HG03558 (cell line): Measurements from ENCODE around the gene HORMAD1.
"Not testable (repeated sequence)": the region's sequence is repeated elsewhere in the genome, so short reads cannot be mapped to it uniquely, and the experiment has no call there.

ENCODE experiments used
- ATAC-seq: cut with Tn5 transposase; IDR thresholded peaks from one replicate; pipeline ENCODE4 v1.9.1; 2021; ENCODE audit warnings: moderate number of reproducible peaks; ENCODE audit not compliant: unreplicated experiment; ENCODE audit errors: extremely low read depth

The HORMAD1 gene, protein sequence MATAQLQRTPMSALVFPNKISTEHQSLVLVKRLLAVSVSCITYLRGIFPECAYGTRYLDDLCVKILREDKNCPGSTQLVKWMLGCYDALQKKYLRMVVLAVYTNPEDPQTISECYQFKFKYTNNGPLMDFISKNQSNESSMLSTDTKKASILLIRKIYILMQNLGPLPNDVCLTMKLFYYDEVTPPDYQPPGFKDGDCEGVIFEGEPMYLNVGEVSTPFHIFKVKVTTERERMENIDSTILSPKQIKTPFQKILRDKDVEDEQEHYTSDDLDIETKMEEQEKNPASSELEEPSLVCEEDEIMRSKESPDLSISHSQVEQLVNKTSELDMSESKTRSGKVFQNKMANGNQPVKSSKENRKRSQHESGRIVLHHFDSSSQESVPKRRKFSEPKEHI

GRCh38 chr1:150720703-150721102 lies at the start of gene HORMAD1:
Gene HORMAD1 (minus strand): TSS chr1:150720895. CDS start chr1:150719505, 1,390 bp downstream.
- no peak for ATAC-seq

GRCh38 chr1:150767704-150768103 lies 47.0 kb upstream of the HORMAD1 start:
- ATAC-seq: not testable (repeated sequence)

DNA sequence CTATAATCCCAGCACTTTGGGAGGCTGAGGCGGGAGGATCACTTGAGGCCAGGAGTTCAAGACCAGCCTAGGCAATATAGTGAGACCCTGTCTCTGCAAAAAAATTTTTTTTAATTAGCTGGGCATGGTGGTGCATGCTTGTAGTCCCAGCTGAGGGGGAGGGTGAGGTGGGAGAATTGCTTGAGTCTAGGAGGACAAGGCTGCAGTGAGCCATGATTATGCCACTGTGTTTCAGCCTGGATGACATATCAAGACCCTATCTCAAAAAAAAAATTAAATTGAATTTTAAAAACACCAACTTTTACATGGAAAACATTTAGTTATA lies 45.2 kb upstream of the HORMAD1 start:
- ATAC-seq: not testable (repeated sequence)

DNA sequence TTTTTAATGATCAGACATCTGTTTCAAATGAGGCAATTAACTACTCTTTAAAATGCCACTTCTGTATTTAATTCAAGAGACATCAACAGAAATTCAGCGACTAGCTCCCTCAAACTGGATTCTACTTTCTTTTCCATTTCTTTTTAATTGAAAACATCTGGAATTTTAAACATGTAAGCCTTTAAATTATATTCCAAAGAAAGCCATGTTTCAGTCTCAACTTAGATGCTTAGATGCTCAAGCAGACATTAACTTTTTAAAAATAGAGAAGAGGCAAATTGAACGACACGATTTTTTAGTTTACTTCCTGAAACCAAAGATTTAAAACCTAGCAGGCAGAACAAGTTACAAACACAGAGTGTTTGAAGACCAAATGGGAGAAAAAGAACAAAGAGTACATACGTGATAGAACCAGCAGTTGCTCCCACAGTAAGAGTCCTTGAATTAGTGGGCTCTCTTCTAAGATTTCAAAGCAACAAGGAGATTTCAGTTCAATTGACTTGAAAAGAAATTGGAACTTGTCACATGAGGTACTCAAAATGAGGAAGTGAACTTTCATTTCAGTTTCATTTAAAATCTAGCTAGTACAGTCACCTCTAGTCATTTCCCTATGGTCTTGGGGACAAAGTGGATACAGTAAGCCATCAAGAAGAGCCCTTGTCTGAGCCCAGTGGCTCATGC lies 44.7 kb upstream of the HORMAD1 start, which contains the start of gene CTSS:
Gene CTSS, minus strand, starts transcription at position 483 of the 681 bp plus-strand sequence. CDS start 1,015 bp downstream, outside the sequence.
- peak; percentile 67 for ATAC-seq

DNA sequence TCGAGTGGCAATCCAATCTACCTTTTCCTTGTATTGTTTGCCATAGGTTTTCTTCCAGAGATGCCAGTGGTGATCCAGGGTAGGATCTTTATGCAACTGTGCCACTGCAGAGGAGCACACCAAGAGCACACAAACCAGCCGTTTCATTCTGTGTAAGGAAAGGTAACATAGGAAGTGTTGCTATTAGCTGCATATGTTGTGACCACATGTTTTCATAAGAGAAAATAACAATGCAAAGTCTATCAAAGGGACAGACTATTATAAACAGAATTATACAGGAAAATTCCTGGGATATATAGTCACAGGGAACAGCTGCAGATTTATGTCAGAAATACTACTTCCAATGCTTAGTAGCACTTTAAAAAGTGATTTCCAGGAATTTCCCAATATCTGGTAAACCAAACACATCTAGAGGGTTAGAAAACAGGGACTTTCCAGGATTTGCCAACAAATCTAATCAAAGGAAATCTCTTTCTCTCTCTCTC lies 44.0 kb upstream of the HORMAD1 start:
- ATAC-seq: no peak

DNA sequence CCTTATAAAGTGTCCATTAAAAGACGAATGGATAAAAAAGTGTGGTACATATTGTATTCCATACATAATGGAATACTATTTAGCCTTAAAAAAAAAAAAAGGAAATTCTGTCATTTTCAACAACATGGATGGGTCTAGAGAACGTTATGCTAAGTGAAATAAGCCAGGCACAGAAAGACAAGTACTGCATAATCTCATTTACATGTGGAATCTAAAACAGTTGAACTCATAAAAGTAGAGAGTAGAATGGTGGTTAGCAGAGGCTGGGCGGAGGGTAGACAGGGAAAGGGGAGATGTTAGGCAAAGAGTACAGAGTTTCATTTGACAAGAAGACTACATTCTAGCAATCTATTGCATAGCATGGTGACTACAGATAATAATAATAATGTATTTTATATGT lies 42.3 kb upstream of the HORMAD1 start:
- no peak for ATAC-seq

DNA sequence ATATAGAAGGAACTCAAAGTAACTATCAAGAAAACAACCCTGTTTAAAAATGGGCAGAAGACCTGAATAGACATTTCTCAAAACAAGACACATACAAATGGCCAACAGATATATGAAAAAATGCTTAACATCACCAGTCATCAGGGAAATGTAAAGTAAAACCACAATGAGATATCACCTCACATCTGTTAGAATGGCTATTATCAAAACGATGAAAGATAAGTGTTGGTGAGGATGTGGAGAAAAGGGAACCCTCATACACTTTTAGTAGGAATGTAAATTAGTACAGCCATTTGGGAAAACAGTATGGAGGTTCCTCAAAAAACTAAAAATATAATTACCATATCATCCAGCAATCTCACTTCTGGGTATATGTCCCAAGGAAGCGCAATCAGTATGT lies 41.9 kb upstream of the HORMAD1 start:
- no peak for ATAC-seq

- no peak for ATAC-seq
These were observed 41.1 kb upstream of the HORMAD1 start for GRCh38 chr1:150761801-150762200.

GRCh38 chr1:150760013-150760412 lies 39.3 kb upstream of the HORMAD1 start:
- ATAC-seq: no peak

- no peak for ATAC-seq
These were observed 32.7 kb upstream of the HORMAD1 start for GRCh38 chr1:150753416-150753815.

DNA sequence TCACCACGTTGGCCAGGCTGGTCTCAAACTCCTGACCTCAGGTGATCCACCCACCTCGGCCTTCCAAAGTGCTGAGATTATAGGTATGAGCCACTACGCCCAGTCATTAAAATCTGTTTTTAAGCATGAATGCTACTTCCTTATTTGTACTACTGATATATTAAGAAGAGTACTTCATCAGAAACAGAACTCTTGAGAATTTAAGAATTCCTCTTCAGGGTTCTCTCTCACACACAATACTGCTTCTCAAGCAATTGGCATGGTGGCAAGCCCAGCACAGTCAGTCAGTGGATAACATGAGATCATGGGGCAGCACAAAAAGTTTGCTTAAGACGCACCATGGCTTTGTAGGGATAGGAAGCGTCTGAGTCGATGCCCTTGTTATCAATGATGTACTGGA lies 30.7 kb upstream of the HORMAD1 start:
- ATAC-seq: no peak

- no peak for ATAC-seq
These were observed 29.1 kb upstream of the HORMAD1 start for GRCh38 chr1:150749720-150750311.

GRCh38 chr1:150748878-150749719 lies 28.4 kb upstream of the HORMAD1 start:
- no peak for ATAC-seq

DNA sequence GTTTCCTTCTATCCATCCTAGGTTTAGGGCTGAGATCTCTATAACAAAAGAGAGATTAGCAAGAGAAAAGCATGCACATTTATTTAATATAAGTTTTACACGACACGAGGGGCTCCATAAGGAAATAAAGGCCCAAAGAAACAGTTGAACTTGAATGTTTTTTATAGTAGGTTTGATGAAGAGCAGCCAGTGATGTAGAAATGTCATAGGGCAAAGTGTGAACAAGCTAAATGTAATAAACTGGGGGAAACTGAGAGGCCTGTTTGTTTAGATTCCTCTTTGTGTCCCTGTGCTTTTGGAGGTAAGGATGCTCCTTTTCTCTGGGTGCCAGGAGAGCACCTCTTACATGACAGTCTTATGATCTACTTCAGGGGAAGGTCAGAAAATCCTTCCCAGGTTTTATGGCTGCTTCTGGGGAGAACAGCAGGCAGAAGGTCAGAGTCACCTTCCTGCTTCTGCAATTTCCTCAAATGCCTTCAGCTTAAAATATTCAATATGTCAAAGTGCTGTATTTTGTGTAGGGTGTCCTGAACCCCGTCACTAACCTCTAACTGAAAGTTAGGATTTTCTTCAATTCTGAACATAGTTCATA lies 9.5 kb upstream of the HORMAD1 start:
- no peak for ATAC-seq

DNA sequence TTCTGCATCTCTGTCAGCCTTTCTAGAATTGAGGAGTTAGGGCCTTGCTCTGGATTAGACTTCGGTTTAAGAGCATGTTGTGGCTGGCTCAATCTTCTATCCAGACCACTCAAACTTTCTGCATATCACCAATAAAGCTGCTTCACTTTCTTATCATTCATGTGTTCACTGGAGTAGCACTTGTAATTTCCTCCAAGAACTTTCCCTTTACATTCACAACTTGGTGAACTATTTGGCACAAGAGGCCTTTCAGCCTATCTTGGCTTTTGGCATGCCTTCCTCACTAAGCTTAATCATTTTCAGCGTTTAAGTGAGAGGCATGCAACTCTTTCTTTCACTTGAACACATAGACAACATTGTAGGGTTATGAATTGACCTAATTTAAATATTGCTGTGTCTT lies 3.6 kb upstream of the HORMAD1 start:
- no peak for ATAC-seq

- no peak for ATAC-seq
These were observed 597 bp downstream of the HORMAD1 start for GRCh38 chr1:150720098-150720497.

- no peak for ATAC-seq
These were observed 2.3 kb downstream of the HORMAD1 start for GRCh38 chr1:150718225-150718891.

DNA sequence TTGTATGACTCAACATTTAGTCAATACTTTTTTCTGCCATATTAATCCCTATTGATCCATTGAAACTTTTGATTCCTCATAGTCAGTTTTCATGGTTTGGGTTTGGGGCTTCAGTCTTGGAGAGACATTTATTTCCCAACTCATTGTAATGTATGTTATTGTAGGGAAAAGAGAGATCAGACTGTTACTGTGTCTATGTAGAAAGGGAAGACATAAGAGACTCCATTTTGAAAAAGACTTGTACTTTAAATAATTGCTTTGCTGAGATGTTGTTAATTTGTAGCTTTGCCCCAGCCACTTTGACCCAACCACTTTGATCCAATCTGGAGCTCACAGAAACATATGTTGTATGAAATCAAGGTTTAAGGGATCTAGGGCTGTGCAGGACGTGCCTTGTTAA lies 11.7 kb downstream of the HORMAD1 start:
- ATAC-seq: not testable (repeated sequence)

DNA sequence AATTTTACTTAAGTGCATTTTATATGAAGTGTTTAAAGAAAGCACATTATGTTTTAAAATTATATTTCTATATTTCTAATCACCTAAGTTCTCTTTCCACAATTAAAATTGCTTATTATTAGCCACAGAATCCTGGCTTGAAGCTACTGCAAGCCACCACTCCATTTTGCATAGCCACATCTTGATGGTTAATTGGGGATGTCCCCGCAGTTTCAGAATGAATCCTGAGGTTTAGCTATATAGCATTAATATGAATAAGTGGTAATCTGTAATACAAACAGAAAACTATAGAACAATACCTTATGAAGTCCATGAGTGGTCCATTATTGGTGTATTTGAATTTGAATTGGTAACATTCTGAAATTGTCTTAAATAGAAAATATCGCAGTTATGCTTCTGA lies 12.1 kb downstream of the HORMAD1 start:
- ATAC-seq: no peak
